Suppressor macrophage treated with lipopolysaccharide for 1 hour (primary cell): Measurements from ENCODE around the gene MEF2B.

Experiments used
- DNase-seq, 3 donors: peaks; one replicate each; pipeline ENCODE4 v3.0.0-alpha.2; 2020 to 2022

Gene MEF2B

DNA sequence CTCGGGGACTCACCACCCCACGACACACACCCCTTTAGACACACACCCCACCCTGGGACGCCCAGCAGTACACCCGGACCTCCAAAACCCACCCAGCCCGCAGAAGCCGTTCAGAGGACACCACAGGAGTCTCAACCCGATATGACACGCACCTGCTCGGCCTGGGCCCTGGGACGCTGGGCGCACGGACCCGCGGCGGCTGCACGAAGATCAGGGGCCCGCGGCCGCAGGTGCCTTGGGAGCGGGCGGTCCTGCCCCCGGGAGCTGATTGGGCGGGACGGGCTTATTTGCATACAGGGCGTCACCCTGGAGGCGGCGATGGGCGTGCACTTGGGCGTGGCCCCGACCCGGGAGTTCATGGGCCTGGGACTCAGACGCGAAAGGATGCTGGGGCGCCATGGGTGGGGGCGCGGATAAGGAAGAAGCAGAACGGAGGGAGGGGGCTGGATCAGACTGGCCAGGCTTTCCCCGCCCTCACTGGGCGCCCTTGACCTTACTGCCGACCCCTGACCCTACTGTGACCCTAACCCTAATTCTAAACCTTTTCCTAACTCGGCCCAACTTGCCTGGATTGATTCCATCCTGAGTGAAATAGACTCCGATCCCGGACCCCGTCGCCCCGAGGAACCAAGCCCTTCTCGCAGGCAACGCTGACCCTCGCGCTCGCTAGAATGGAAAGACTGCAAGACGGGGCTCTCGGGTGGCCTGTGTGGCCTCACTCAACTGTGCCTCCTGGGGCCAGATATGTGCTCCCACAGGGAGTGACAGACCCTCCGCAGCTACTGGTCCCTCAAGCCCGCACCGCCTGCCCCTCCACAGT, at the start of gene MEF2B:
Gene MEF2B, minus strand, starts transcription at position 211 of the 820 bp plus-strand sequence. CDS start 19,528 bp downstream, outside the sequence.
- DNase-seq, result peak; percentile 53 to 79 (median 61)

DNA sequence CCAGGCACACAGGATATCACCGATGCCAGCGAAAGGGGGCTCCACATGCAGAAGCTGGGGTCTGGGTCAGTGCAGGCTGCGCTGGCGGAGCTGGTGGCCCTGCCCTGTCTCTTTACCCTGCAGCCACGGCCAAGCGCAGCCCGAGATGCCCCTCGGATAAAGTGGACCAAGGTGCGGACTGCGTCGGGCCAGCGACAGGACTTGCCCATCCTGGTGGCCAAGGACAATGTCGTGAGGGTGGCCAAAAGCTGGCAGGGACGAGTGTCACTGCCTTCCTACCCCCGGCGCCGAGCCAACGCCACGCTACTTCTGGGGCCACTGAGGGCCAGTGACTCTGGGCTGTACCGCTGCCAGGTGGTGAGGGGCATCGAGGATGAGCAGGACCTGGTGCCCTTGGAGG, 48.8 kb upstream of the MEF2B start:
- no peak for DNase-seq

DNA sequence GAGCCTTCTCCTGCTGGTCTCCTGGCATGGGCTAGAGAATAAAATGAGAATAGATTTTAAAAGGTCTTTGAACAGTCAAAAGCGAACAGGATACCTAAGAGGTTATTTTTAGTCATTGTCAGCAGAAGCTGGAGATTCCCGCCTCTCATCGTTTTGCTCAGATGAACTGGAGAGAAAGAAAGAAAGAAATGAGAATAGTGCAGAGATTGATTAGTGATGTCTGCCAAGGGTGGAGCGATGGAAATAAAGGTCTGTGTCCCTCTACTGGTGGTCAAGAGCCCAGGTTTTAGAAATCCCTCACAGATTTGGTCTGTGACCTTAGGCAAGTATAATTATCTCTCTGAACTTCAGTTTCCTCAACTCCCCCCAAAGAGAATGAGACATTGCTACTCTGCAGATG, 47.0 kb upstream of the MEF2B start:
- DNase-seq, result peak; percentile 33 to 47 (median 35)

DNA sequence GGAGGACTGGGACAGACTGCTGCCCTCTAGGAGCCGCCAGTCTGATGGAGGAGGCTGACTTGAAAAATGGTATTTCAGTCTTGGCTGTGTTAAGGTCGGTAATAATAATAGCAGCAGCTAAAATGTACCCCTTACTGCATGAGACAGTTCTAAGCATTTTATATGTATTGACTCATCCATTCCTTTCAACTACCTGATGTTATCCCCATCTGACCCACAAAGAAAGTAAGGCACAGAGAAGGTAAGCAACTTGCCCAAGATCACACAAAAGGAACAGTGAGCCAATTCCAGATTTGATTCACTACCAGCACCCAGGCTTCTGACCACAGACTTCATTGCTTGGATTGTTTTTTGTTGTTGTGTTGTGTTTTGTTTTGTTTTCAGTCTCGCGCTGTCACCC, 45.7 kb upstream of the MEF2B start:
- DNase-seq, result no peak

DNA sequence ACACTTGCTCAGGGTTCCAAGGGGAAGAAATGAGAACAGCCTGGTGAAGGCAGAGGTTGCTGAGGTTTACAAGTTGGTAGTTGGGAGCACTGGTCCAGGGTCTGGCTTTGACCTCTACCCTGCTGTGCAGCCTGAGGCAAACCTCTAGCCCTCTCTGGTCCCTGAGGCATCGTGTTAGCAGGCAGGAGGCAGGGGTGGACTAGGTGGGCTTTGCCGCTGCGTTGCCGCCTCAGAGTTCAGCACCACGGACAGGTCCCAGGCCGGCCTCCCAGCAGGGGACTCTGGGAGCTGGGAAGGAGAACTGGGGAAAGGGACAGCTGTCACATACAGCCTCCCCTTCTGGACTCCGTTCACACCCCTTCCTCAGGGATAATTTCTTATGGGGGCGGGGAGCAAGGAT, 44.8 kb upstream of the MEF2B start:
- peak; percentile 39 to 71 (median 53) for DNase-seq

GRCh38 chr19:19214159-19214490, 44.1 kb upstream of the MEF2B start:
- no peak for DNase-seq

DNA sequence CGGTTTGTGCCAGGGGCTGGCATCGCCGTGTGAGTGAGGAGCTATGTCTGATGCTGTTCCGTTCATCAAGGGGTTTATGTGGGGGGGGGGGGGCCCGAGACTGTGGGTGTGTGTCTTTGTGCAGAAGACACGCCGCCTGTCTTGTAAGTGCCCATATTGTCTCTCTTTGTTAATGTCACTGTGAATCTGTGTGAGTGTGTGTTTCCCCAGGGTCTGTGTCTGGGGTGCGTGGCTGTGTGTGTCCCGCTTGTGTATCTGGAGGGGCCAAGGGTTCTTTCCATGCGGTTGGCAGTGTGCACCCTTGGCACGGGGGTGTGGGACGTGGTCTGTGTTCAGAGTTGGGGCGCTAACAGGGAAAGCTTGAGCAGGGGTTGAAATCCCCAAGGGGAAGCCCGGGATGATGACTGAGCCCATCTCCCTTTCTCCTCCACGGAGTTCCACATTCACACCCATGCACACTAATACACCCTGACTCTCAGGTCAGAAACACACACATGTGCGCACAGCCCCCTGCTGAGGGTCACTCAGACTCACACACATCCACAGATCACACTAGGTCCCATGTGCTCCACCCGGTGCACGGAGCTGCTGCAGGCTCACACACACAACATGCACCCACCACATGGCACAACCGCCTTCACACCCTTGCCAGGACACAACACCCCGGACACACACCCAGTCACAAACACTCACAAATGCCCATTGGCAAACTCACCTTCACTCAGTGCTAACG, 43.5 kb upstream of the MEF2B start:
- peak; percentile 31 to 56 (median 39) for DNase-seq

GRCh38 chr19:19212916-19213315, 42.9 kb upstream of the MEF2B start:
- DNase-seq, result no peak

- no peak for DNase-seq
Observed at GRCh38 chr19:19211499-19212420, 41.7 kb upstream of the MEF2B start, which contains the start of gene NCAN. Gene NCAN (plus strand): TSS chr19:19211958. CDS start chr19:19216954, 4,996 bp downstream.

GRCh38 chr19:19209372-19209771, 39.3 kb upstream of the MEF2B start:
- no peak for DNase-seq

GRCh38 chr19:19207637-19208572, 37.8 kb upstream of the MEF2B start:
- no peak for DNase-seq

GRCh38 chr19:19206938-19207337, 36.9 kb upstream of the MEF2B start:
- no peak for DNase-seq

- DNase-seq, result no peak
Observed at GRCh38 chr19:19205416-19206410, 35.6 kb upstream of the MEF2B start.

GRCh38 chr19:19204181-19204580, 34.1 kb upstream of the MEF2B start:
- no peak for DNase-seq

DNA sequence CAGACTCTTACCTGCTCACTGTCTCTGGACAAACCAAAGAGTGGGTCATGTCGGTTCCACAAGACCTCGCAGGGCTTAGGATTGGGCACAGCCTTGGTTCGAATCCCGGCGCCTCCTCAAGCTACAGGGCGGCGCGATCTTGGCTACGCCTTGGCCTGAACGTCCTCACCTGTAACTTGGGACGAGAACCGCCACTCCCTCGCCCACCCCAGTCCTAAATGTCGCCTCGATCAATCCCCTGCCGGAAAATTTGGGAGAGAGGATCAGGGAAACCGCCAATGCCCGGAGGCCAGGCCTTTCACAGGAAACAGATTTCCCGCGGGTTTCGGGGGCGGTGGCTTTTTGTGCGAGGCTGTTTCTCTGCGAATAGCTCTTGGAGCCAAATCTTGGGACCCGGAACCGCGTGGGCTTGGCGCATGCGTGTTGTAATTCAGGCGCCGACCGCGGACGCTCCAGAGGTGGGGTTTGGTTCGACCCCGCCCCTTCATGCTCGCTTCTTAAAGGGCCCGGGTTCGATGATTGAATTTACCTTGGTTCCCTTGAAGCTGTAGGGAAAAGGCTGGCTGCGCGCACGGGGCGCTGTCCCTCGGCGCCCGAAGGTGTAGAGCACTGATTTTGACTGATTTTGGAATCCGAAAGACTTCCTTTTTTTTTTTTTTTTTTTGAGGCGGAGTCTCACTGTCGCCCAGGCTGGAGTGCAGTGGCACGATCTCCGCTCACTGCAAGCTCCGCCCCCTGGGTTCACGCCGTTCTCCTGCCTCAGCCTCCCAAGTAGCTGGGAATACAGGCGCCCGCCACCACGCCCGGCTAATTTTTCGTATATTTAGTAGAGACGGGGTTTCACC, 33.2 kb upstream of the MEF2B start, which contains the start of gene NR2C2AP:
Gene NR2C2AP, minus strand, starts transcription at position 403 of the 845 bp plus-strand sequence. Its CDS starts 354 bp downstream, at position 49.
- DNase-seq, result peak; percentile 95 to 98 (median 97)

DNA sequence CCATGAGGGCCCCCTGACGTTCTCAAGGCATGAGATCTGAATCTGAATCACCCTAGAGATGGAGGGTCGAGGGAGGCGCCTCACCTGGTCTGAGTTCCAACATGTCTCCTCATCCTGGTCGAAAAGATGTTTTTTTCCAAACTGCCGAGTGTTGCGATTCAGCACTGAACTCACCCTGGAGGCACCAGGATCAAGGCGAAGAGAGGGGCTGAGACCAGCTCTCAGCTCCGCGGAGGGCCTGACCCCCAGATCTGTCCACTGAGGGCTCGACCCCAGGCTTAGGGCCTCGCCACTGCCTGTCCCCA, 32.6 kb upstream of the MEF2B start:
- DNase-seq, result no peak

- DNase-seq, result no peak
Observed at GRCh38 chr19:19201697-19202630, 31.9 kb upstream of the MEF2B start.

DNA sequence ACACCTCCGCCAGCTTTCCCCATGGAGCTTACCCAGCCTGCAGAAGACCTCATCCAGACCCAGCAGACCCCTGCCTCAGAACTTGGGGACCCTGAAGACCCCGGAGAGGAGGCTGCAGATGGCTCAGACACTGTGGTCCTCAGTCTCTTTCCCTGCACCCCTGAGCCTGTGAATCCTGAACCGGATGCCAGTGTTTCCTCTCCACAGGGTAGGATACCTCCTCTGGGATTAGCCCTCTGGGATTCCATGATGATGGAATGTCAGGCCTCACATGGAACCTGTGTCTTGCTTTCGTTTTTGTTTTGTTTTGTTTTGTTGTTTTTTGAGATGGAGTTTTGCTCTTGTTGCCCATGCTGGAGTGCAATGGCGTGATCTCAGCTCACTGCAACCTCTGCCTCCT, 23.9 kb upstream of the MEF2B start:
- DNase-seq, result no peak
